ENCODE data around the gene PIK3AP1.

- TF ChIP-seq CTCF (conservative IDR thresholded peaks at IDR 0.05; ENCODE audit: low read depth, low read length) = no peak
- no peak for TF ChIP-seq EZH2 (IDR thresholded peaks at IDR 0.05; ENCODE audit: low read length, unreplicated experiment)
These were observed 37.2 kb downstream of the PIK3AP1 start for GRCh38 chr10:96683065-96683464.

Measured in PC-3 (cell line).